ENCODE measurements around the gene MED19. TPM values are rescaled to one million over a fixed set of nuclear protein-coding genes. Genes with fewer than 3 reads are reported as not detected.

MED19 gene
- polyA plus RNA-seq, 3 donors: 7.1 to 11.3 (median 9.2) TPM

DNA sequence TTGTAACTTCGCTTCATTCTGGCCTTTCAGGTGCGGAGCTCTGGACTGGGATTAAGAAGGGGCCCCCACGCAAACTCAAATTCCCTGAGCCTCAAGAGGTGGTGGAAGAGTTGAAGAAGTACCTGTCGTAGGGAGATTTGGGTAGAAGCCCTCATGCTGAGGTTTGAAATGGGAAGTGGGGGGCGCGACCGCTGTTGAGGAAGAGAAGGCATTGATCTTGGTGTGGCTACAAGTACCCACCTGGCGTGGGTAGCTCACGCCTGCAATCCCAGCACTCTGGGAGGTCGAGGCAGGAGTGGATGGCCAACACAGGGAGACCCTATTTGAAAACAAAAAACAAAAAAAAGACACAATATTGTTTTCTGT, 30.1 kb upstream of the MED19 start:
- Histone ChIP-seq H3K4me2 (replicated peaks; ENCODE audit: extremely low read depth, low read length, poor library complexity, severe bottlenecking) (peak overlapping the region; percentile 93), H3K4me3 (replicated peaks in 1 of 3; ENCODE audit: low read depth in 2 of 3, low read length in 3 of 3) (peak overlapping the region; percentile 89 to 98 (median 94)), H4K20me1 (ENCODE audit: insufficient read depth, low read length) (peaks cover 27% of the 10 kb centered on the region), H3K9me3 (replicated peaks in 1 of 2; ENCODE audit: control insufficient read depth in 1 of 2, insufficient read depth in 1 of 2, low read length in 2 of 2) (no peaks in the 10 kb centered on the region), H3K27me3 (ENCODE audit: control insufficient read depth in 2 of 2, insufficient read depth in 2 of 2, low read length in 2 of 2) (no peaks in the 10 kb centered on the region), H3K27ac (ENCODE audit: low read depth in 1 of 2, low read length in 2 of 2) (peak overlapping the region; percentile 87 to 94), H3K79me2 (ENCODE audit: insufficient read depth, low read length) (peaks cover 22% of the 10 kb centered on the region), H3K9ac (ENCODE audit: insufficient read depth, low read length, poor library complexity, severe bottlenecking) (peak overlapping the region; percentile 91), H2AFZ (ENCODE audit: insufficient read depth, low read depth, low read length, poor library complexity, severe bottlenecking) (peak overlapping the region; percentile 91), H3K36me3 (replicated peaks in 1 of 2; ENCODE audit: control insufficient read depth in 1 of 2, insufficient read depth in 2 of 2, low read length in 2 of 2) (peaks cover 51 to 78% of the 10 kb centered on the region in 2 donors), H3K4me1 (ENCODE audit: control insufficient read depth in 1 of 2, insufficient read depth in 2 of 2, low read length in 2 of 2) (peaks cover 15 to 17% of the 10 kb centered on the region in 2 donors)
- Mint-ChIP-seq H3K36me3 (peaks cover 57 to 64% of the 10 kb centered on the region in 2 donors), H3K9me3 (no peaks in the 10 kb centered on the region), H3K27ac (peak overlapping the region; percentile 92 to 97 (median 94)), H3K27me3 (ENCODE audit: low read depth in 3 of 3) (no peaks in the 10 kb centered on the region), H3K4me1 (peaks cover 14% of the 10 kb centered on the region), H3K4me3 (peak overlapping the region; percentile 96 to 99)
- no peak for TF ChIP-seq CTCF (IDR thresholded peaks at IDR 0.05)
- intact Hi-C loops (cut with micrococcal nuclease): loop anchor here in 1 of 2 donors (5.0 kb wide), 1 partner anchor 60 kb away; no protein-coding TSS in a partner anchor
- WGBS (ENCODE audit: insufficient coverage): 0% methylated on average over 8 of the region's 10 CpGs
- DNase-seq: no peak

DNA sequence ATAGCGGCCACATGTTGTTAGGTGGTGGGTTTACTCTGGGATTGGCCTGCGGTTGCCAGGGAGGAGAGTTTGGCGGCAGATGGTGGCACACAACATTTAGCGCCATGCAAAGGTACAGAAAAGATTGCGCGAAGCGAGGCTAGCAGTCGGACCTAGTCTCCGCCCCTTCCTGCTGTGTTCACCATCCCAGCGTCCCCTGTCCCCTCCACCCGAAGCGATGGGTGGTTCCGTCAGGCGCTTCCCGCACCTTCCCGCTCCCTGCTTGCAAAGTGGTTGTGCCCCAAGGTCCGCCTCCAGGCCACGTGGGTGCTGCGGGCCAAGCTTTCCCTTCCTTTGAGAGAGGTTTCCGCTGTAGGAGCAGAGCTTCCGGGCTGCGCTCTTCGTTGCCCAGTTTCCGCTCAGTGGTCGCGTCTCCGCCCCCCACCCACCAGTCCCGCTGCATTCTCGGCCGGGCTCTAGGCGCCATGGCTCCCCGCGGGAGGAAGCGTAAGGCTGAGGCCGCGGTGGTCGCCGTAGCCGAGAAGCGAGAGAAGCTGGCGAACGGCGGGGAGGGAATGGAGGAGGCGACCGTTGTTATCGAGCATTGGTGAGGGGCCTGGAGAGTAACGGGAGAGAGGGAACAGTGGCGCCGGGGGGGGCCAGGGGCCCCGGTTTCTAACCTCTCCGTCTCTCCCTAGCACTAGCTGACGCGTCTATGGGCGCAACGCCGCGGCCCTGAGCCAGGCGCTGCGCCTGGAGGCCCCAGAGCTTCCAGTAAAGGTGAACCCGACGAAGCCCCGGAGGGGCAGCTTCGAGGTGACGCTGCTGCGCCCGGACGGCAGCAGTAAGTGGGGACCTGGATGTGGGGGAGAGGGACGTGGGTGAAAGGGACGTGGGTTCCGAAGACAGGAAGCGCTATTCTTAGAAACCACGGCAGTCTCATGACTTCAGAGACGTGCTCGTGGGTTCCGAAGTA, 29.4 kb upstream of the MED19 start, which contains the start of gene SELENOH:
Gene SELENOH, plus strand, starts transcription at position 360 of the 955 bp plus-strand sequence. Its CDS starts 105 bp downstream, at position 465.
- Histone ChIP-seq H3K4me1 (ENCODE audit: control insufficient read depth in 1 of 2, insufficient read depth in 2 of 2, low read length in 2 of 2) (peaks cover 15 to 17% of the 10 kb centered on the region in 2 donors), H3K4me3 (replicated peaks in 1 of 3; ENCODE audit: low read depth in 2 of 3, low read length in 3 of 3) (peak within 1 kb of the TSS; percentile 89 to 98 (median 94)), H2AFZ (ENCODE audit: insufficient read depth, low read depth, low read length, poor library complexity, severe bottlenecking) (peak within 1 kb of the TSS; percentile 91), H3K79me2 (ENCODE audit: insufficient read depth, low read length) (peaks cover 22% of the 10 kb centered on the region), H3K27ac (ENCODE audit: low read depth in 1 of 2, low read length in 2 of 2) (peak within 1 kb of the TSS; percentile 87 to 94), H3K36me3 (replicated peaks in 1 of 2; ENCODE audit: control insufficient read depth in 1 of 2, insufficient read depth in 2 of 2, low read length in 2 of 2) (peaks cover 51 to 78% of the 10 kb centered on the region in 2 donors), H3K9me3 (replicated peaks in 1 of 2; ENCODE audit: control insufficient read depth in 1 of 2, insufficient read depth in 1 of 2, low read length in 2 of 2) (no peaks in the 10 kb centered on the region), H3K9ac (ENCODE audit: insufficient read depth, low read length, poor library complexity, severe bottlenecking) (peak within 1 kb of the TSS; percentile 91), H3K27me3 (ENCODE audit: control insufficient read depth in 2 of 2, insufficient read depth in 2 of 2, low read length in 2 of 2) (no peaks in the 10 kb centered on the region), H4K20me1 (ENCODE audit: insufficient read depth, low read length) (peaks cover 27% of the 10 kb centered on the region), H3K4me2 (replicated peaks; ENCODE audit: extremely low read depth, low read length, poor library complexity, severe bottlenecking) (peak within 1 kb of the TSS; percentile 93)
- DNase-seq: peak; percentile 90 to 93 (median 90)
- peak within 1 kb of the TSS; percentile 96 to 99 for H3K4me3 Mint-ChIP-seq
- H3K27me3 Mint-ChIP-seq (ENCODE audit: low read depth in 3 of 3): no peaks in the 10 kb centered on the region
- TF ChIP-seq CTCF (IDR thresholded peaks at IDR 0.05): no peak
- peak within 1 kb of the TSS; percentile 92 to 97 (median 94) for H3K27ac Mint-ChIP-seq
- no peaks in the 10 kb centered on the region for H3K9me3 Mint-ChIP-seq
- intact Hi-C loops (cut with micrococcal nuclease): loop anchor here (2.0 to 5.0 kb wide), 2 partner anchors 51 to 61 kb away; no protein-coding TSS in a partner anchor
- WGBS (ENCODE audit: insufficient coverage): under 1% methylated on average over 64 of the region's 75 CpGs
- peaks cover 55 to 63% of the 10 kb centered on the region in 2 donors for H3K36me3 Mint-ChIP-seq
- peaks cover 14% of the 10 kb centered on the region for H3K4me1 Mint-ChIP-seq

Measured in CD14-positive monocyte (primary cell).